ENCODE measurements around the gene OR6S1.

DNA sequence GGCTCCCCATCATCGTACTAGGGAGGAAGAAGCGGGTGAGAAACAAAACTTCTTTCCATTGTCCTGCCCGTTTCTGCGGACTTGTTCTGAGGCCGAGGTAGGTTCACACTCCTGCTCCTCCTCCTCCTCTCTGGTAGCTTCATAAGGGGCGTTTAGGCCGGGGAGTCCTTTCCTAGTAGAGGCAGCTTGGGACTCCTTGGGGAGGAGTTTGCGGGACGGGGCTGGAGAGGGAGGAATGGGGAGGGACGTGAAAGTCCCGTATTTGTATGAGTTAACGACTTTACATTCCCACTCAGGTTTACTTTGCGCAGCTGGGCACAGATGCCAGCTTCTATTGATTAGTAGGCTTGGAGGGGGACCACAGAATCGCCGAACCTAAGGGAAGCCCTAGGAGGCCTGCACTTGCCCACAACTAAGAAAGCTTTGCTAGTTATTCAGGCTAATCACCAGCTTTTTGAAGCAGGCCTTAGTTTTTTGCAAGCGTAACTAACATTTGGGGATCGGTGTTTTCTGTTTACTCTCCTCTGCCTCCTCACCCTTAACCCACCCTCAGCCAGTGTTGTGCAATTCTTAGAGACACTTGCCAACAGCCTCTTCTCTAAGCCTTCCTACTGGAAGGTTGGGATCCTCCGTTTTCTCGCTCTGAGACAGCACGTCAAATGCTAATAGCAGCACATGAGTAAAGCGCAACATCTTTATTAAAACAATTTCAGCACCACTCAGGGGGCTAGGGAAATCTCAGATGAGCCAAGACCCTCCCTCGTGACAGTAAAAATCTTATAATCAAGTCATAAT lies 43.4 kb upstream of the OR6S1 start:
- no peak for TF ChIP-seq POLR2A (IDR thresholded peaks at IDR 0.05)
- no peak for TF ChIP-seq CTCF (IDR thresholded peaks at IDR 0.05)

All from body of pancreas (tissue), 4 donors.